Mesendoderm (in vitro differentiated cells): ENCODE data around the gene ASB1.

Experiments used
- DNase-seq: peaks from one replicate; pipeline ENCODE4 v3.0.0; 2013
- H2AK5ac ChIP-seq: 2 replicates; pipeline ENCODE4 v1.6.1; 2013; ENCODE audit warnings: low read length, inconsistent platforms
- H2BK120ac ChIP-seq: 2 replicates; pipeline ENCODE4 v1.6.1; 2013; ENCODE audit warnings: low read depth, mild to moderate bottlenecking, low read length, moderate library complexity, mixed read lengths
- H2BK15ac ChIP-seq: replicated peaks from 2 replicates; pipeline ENCODE4 v1.6.1; 2013; ENCODE audit warnings: low read depth, mild to moderate bottlenecking, moderate library complexity
- H2BK5ac ChIP-seq: 2 replicates; pipeline ENCODE4 v1.6.1; 2013; ENCODE audit warnings: low read length, inconsistent platforms
- H3K18ac ChIP-seq: 2 replicates; pipeline ENCODE4 v1.6.1; 2013; ENCODE audit warnings: mild to moderate bottlenecking, low read length, mixed read lengths
- H3K23ac ChIP-seq: one replicate; pipeline ENCODE4 v1.6.1; 2013; ENCODE audit warnings: low read length
- H3K27ac ChIP-seq: 2 replicates; pipeline ENCODE4 v1.5.1; 2013; ENCODE audit warnings: low read depth, mild to moderate bottlenecking, inconsistent platforms, low read length, moderate library complexity
- H3K27me3 ChIP-seq: 2 replicates; pipeline ENCODE4 v1.6.1; 2013; ENCODE audit warnings: low read length, control low read depth, mild to moderate bottlenecking, inconsistent platforms; ENCODE audit not compliant: insufficient read depth, poor library complexity
- H3K36me3 ChIP-seq: 2 replicates; pipeline ENCODE4 v1.6.1; 2013; ENCODE audit warnings: low read length, inconsistent platforms; ENCODE audit not compliant: control insufficient read depth, insufficient read depth
- H3K4ac ChIP-seq: one replicate; pipeline ENCODE4 v1.6.1; 2013; ENCODE audit warnings: low read depth, mild to moderate bottlenecking, low read length, moderate library complexity
- H3K4me1 ChIP-seq: 2 replicates; pipeline ENCODE4 v1.6.1; 2013; ENCODE audit warnings: low read depth, low read length, inconsistent platforms; ENCODE audit not compliant: control insufficient read depth
- H3K4me2 ChIP-seq: 2 replicates; pipeline ENCODE4 v1.6.1; 2013; ENCODE audit warnings: low read length
- H3K4me3 ChIP-seq: 2 replicates; pipeline ENCODE4 v1.5.1; 2013; ENCODE audit warnings: mild to moderate bottlenecking, low read length
- H3K56ac ChIP-seq: one replicate; pipeline ENCODE4 v1.6.1; 2013; ENCODE audit warnings: low read length
- H3K79me1 ChIP-seq: 2 replicates; pipeline ENCODE4 v1.6.1; 2013; ENCODE audit warnings: low read length, inconsistent platforms
- H3K79me2 ChIP-seq: 2 replicates; pipeline ENCODE4 v1.6.1; 2013; ENCODE audit warnings: mild to moderate bottlenecking, low read length; ENCODE audit not compliant: control insufficient read depth, insufficient read depth
- H3K9ac ChIP-seq: 2 replicates; pipeline ENCODE4 v1.6.1; 2013; ENCODE audit warnings: low read length, inconsistent platforms
- H4K5ac ChIP-seq: one replicate; pipeline ENCODE4 v1.6.1; 2013; ENCODE audit warnings: low read length
- H4K8ac ChIP-seq: one replicate; pipeline ENCODE4 v1.6.1; 2013; ENCODE audit warnings: low read depth, mild to moderate bottlenecking, control low read depth, low read length, moderate library complexity
- WGBS: extraction: QIAGEN DNeasy Blood & Tissue Kit; methylation state at CpG from one replicate; pipeline ENCODE4 v1.1.7; 2013; ENCODE audit warnings: low lambda C conversion rate, missing lambda C conversion rate; ENCODE audit not compliant: insufficient coverage; ENCODE audit errors: extremely low coverage; 5-methylcytosine and 5-hydroxymethylcytosine counted together

Gene ASB1

GRCh38 chr2:238450440-238450861 is 23.7 kb downstream of the ASB1 start:
- WGBS: no CpG with 5 or more reads among the region's 11 CpGs
- no peaks in the 10 kb centered on the region for H3K79me2 ChIP-seq
- no peak overlapping the region for H3K18ac ChIP-seq
- no peaks in the 10 kb centered on the region for H3K27me3 ChIP-seq
- no peak overlapping the region for H3K56ac ChIP-seq
- no peak overlapping the region for H2AK5ac ChIP-seq
- H3K4me1 ChIP-seq: no peaks in the 10 kb centered on the region
- no peak for DNase-seq
- no peak overlapping the region for H4K8ac ChIP-seq
- no peak overlapping the region for H2BK15ac ChIP-seq
- peaks cover 9% of the 10 kb centered on the region for H3K79me1 ChIP-seq
- no peak overlapping the region for H4K5ac ChIP-seq
- no peak overlapping the region for H3K4me3 ChIP-seq
- no peak overlapping the region for H3K23ac ChIP-seq
- H3K4me2 ChIP-seq: no peak overlapping the region
- H3K36me3 ChIP-seq: peaks cover 7% of the 10 kb centered on the region
- H3K4ac ChIP-seq: no peak overlapping the region
- no peak overlapping the region for H3K27ac ChIP-seq
- no peak overlapping the region for H2BK120ac ChIP-seq
- H3K9ac ChIP-seq: no peak overlapping the region
- no peak overlapping the region for H2BK5ac ChIP-seq

GRCh38 chr2:238453842-238454241 is 27.1 kb downstream of the ASB1 start:
- Histone ChIP-seq H3K36me3 (no peaks in the 10 kb centered on the region), H2BK15ac (no peak overlapping the region), H3K9ac (no peak overlapping the region), H2AK5ac (no peak overlapping the region), H2BK120ac (no peak overlapping the region), H3K23ac (no peak overlapping the region), H3K18ac (no peak overlapping the region), H3K4me1 (no peaks in the 10 kb centered on the region), H4K8ac (no peak overlapping the region), H3K56ac (no peak overlapping the region), H3K4me2 (no peak overlapping the region), H3K27ac (no peak overlapping the region), H3K79me1 (peaks cover 6% of the 10 kb centered on the region), H3K4me3 (no peak overlapping the region), H2BK5ac (no peak overlapping the region), H4K5ac (no peak overlapping the region), H3K79me2 (no peaks in the 10 kb centered on the region), H3K27me3 (no peaks in the 10 kb centered on the region), H3K4ac (no peak overlapping the region)
- no CpG with 5 or more reads among the region's 4 CpGs for WGBS
- no peak for DNase-seq

- H3K18ac ChIP-seq: no peak overlapping the region
- H3K9ac ChIP-seq: no peak overlapping the region
- no peaks in the 10 kb centered on the region for H3K4me1 ChIP-seq
- no peak overlapping the region for H2AK5ac ChIP-seq
- no peak overlapping the region for H4K5ac ChIP-seq
- H3K79me1 ChIP-seq: no peaks in the 10 kb centered on the region
- no peak overlapping the region for H3K56ac ChIP-seq
- no peak overlapping the region for H3K4me2 ChIP-seq
- H3K23ac ChIP-seq: no peak overlapping the region
- H3K36me3 ChIP-seq: no peaks in the 10 kb centered on the region
- no peaks in the 10 kb centered on the region for H3K27me3 ChIP-seq
- H2BK5ac ChIP-seq: no peak overlapping the region
- no peak overlapping the region for H2BK120ac ChIP-seq
- DNase-seq: no peak
- no peaks in the 10 kb centered on the region for H3K79me2 ChIP-seq
- H3K27ac ChIP-seq: no peak overlapping the region
- no peak overlapping the region for H4K8ac ChIP-seq
- H2BK15ac ChIP-seq: no peak overlapping the region
- no CpG with 5 or more reads among the region's 1 CpG for WGBS
- H3K4me3 ChIP-seq: no peak overlapping the region
- H3K4ac ChIP-seq: no peak overlapping the region
Measured at GRCh38 chr2:238456449-238456848, 29.7 kb downstream of the ASB1 start.

- H3K9ac ChIP-seq: no peak overlapping the region
- H4K5ac ChIP-seq: no peak overlapping the region
- H3K79me1 ChIP-seq: no peaks in the 10 kb centered on the region
- no peaks in the 10 kb centered on the region for H3K36me3 ChIP-seq
- H3K4me3 ChIP-seq: no peak overlapping the region
- WGBS: no CpG with 5 or more reads among the region's 10 CpGs
- no peaks in the 10 kb centered on the region for H3K4me1 ChIP-seq
- H4K8ac ChIP-seq: no peak overlapping the region
- DNase-seq: no peak
- H3K79me2 ChIP-seq: no peaks in the 10 kb centered on the region
- no peak overlapping the region for H3K4me2 ChIP-seq
- no peak overlapping the region for H3K56ac ChIP-seq
- no peak overlapping the region for H2AK5ac ChIP-seq
- no peak overlapping the region for H3K4ac ChIP-seq
- H2BK15ac ChIP-seq: no peak overlapping the region
- H2BK120ac ChIP-seq: no peak overlapping the region
- H3K18ac ChIP-seq: no peak overlapping the region
- no peak overlapping the region for H3K27ac ChIP-seq
- H3K27me3 ChIP-seq: no peaks in the 10 kb centered on the region
- no peak overlapping the region for H3K23ac ChIP-seq
- H2BK5ac ChIP-seq: no peak overlapping the region
Measured at GRCh38 chr2:238456970-238457926, 30.5 kb downstream of the ASB1 start.

GRCh38 chr2:238457927-238458324 is 31.2 kb downstream of the ASB1 start:
- H3K27me3 ChIP-seq: no peaks in the 10 kb centered on the region
- H3K9ac ChIP-seq: no peak overlapping the region
- no peaks in the 10 kb centered on the region for H3K79me1 ChIP-seq
- H2BK5ac ChIP-seq: no peak overlapping the region
- no peak overlapping the region for H2BK15ac ChIP-seq
- H3K18ac ChIP-seq: no peak overlapping the region
- no peak overlapping the region for H3K4me2 ChIP-seq
- H4K5ac ChIP-seq: no peak overlapping the region
- no peaks in the 10 kb centered on the region for H3K36me3 ChIP-seq
- no peaks in the 10 kb centered on the region for H3K4me1 ChIP-seq
- no peak for DNase-seq
- WGBS: no CpG with 5 or more reads among the region's 3 CpGs
- H3K56ac ChIP-seq: no peak overlapping the region
- H3K23ac ChIP-seq: no peak overlapping the region
- no peak overlapping the region for H2AK5ac ChIP-seq
- no peak overlapping the region for H4K8ac ChIP-seq
- H3K4ac ChIP-seq: no peak overlapping the region
- no peak overlapping the region for H3K27ac ChIP-seq
- no peaks in the 10 kb centered on the region for H3K79me2 ChIP-seq
- no peak overlapping the region for H2BK120ac ChIP-seq
- no peak overlapping the region for H3K4me3 ChIP-seq
